HAP-1 (cell line): Measurements from ENCODE around the gene EVX1.

ENCODE experiments used
- DNase-seq, 2 experiments: peaks; one replicate each; pipeline ENCODE4 v3.0.0-alpha.2; 2016 to 2020; ENCODE audit warnings: low spot score in 2 of 2
- H3K27me3 ChIP-seq: fragments of 250-450 bp; sonication (Bioruptor Pico); 2 replicates; pipeline ENCODE4 v1.5.1; 2020; ENCODE audit warnings: low read depth, mild to moderate bottlenecking, moderate library complexity
- H3K36me3 ChIP-seq: fragments of 250-450 bp; sonication (Bioruptor Pico); replicated peaks from 2 replicates; pipeline ENCODE4 v1.5.1; 2020; ENCODE audit warnings: mild to moderate bottlenecking
- H3K4me1 ChIP-seq: fragments of 250-450 bp; sonication (Bioruptor Pico); 2 replicates; pipeline ENCODE4 v1.5.1; 2020; ENCODE audit warnings: mild to moderate bottlenecking
- H3K4me3 ChIP-seq: fragments of 250-450 bp; sonication (Bioruptor Pico); 2 replicates; pipeline ENCODE4 v1.5.1; 2020; ENCODE audit warnings: mild to moderate bottlenecking, moderate library complexity
- H3K9me3 ChIP-seq: fragments of 250-450 bp; sonication (Bioruptor Pico); 2 replicates; pipeline ENCODE4 v1.5.1; 2020; ENCODE audit warnings: mild to moderate bottlenecking, moderate library complexity
- in situ Hi-C: fragments of 300-500 bp; cut with MboI; formaldehyde crosslinking; loops from 3 replicates; pipeline ENCODE4 v1.14.3; 2020; ENCODE audit warnings: low sequenced_read_pairs, inconsistent platforms, mixed read lengths

EVX1 gene

GRCh38 chr7:27260211-27260610 lies 17.6 kb downstream of the EVX1 start:
- H3K36me3 ChIP-seq: no peaks in the 10 kb centered on the region
- H3K4me3 ChIP-seq: no peak overlapping the region
- no peak for DNase-seq
- H3K9me3 ChIP-seq: no peaks in the 10 kb centered on the region
- H3K27me3 ChIP-seq: no peaks in the 10 kb centered on the region
- in situ Hi-C loops: no loop called here
- H3K4me1 ChIP-seq: peaks cover 11% of the 10 kb centered on the region

GRCh38 chr7:27262121-27262520 lies 19.5 kb downstream of the EVX1 start:
- in situ Hi-C loops: no loop called here
- peaks cover 11% of the 10 kb centered on the region for H3K4me1 ChIP-seq
- H3K4me3 ChIP-seq: no peak overlapping the region
- no peaks in the 10 kb centered on the region for H3K36me3 ChIP-seq
- no peak for DNase-seq
- no peaks in the 10 kb centered on the region for H3K27me3 ChIP-seq
- no peaks in the 10 kb centered on the region for H3K9me3 ChIP-seq

GRCh38 chr7:27263781-27264180 lies 21.2 kb downstream of the EVX1 start:
- in situ Hi-C loops: no loop called here
- DNase-seq: no peak
- Histone ChIP-seq H3K4me3 (no peak overlapping the region), H3K36me3 (no peaks in the 10 kb centered on the region), H3K4me1 (peaks cover 3% of the 10 kb centered on the region; the same call in 1 of the 2 replicates), H3K9me3 (no peaks in the 10 kb centered on the region), H3K27me3 (no peaks in the 10 kb centered on the region)

GRCh38 chr7:27269455-27269854 lies 26.9 kb downstream of the EVX1 start:
- Histone ChIP-seq H3K4me3 (no peak overlapping the region), H3K36me3 (no peaks in the 10 kb centered on the region), H3K9me3 (peaks cover 6% of the 10 kb centered on the region), H3K4me1 (peaks cover 9% of the 10 kb centered on the region), H3K27me3 (no peaks in the 10 kb centered on the region)
- DNase-seq: no peak
- in situ Hi-C loops: no loop called here

- peaks cover 6% of the 10 kb centered on the region for H3K9me3 ChIP-seq
- H3K27me3 ChIP-seq: no peaks in the 10 kb centered on the region
- H3K36me3 ChIP-seq: no peaks in the 10 kb centered on the region
- in situ Hi-C loops: no loop called here
- no peak for DNase-seq
- H3K4me3 ChIP-seq: no peak overlapping the region
- H3K4me1 ChIP-seq: peaks cover 6% of the 10 kb centered on the region; the same call in 1 of the 2 replicates
These were observed 28.8 kb downstream of the EVX1 start for GRCh38 chr7:27271384-27271783.

- H3K4me1 ChIP-seq: peaks cover 6% of the 10 kb centered on the region; the same call in 1 of the 2 replicates
- DNase-seq: no peak
- no peaks in the 10 kb centered on the region; the same call in 1 of the 2 replicates for H3K9me3 ChIP-seq
- H3K4me3 ChIP-seq: no peak overlapping the region
- no peaks in the 10 kb centered on the region for H3K36me3 ChIP-seq
- H3K27me3 ChIP-seq: no peaks in the 10 kb centered on the region
- in situ Hi-C loops: no loop called here
These were observed 35.0 kb downstream of the EVX1 start for GRCh38 chr7:27277628-27278027.

GRCh38 chr7:27283558-27283957 lies 41.0 kb downstream of the EVX1 start:
- H3K27me3 ChIP-seq: no peaks in the 10 kb centered on the region
- in situ Hi-C loops: no loop called here
- no peaks in the 10 kb centered on the region for H3K4me1 ChIP-seq
- no peaks in the 10 kb centered on the region for H3K36me3 ChIP-seq
- H3K4me3 ChIP-seq: no peak overlapping the region
- DNase-seq: no peak
- no peaks in the 10 kb centered on the region for H3K9me3 ChIP-seq

GRCh38 chr7:27295236-27295635 lies 52.6 kb downstream of the EVX1 start:
- DNase-seq: no peak
- Histone ChIP-seq H3K36me3 (no peaks in the 10 kb centered on the region), H3K9me3 (no peaks in the 10 kb centered on the region), H3K4me3 (no peak overlapping the region), H3K4me1 (peaks cover 8% of the 10 kb centered on the region), H3K27me3 (no peaks in the 10 kb centered on the region)
- in situ Hi-C loops: no loop called here

GRCh38 chr7:27297356-27297755 lies 54.8 kb downstream of the EVX1 start:
- no peaks in the 10 kb centered on the region for H3K27me3 ChIP-seq

More at GRCh38 chr7:27297356-27297755, 54.8 kb downstream of the EVX1 start:
- in situ Hi-C loops: no loop called here
- H3K4me1 ChIP-seq: peaks cover 14% of the 10 kb centered on the region
- DNase-seq: no peak
- no peak overlapping the region for H3K4me3 ChIP-seq
- H3K36me3 ChIP-seq: no peaks in the 10 kb centered on the region
- no peaks in the 10 kb centered on the region for H3K9me3 ChIP-seq
